Activated CD4-positive, alpha-beta T cell treated with anti-CD3 and anti-CD28 coated beads, Interleukin-2, amount 50 U/mL, for 16 hours (primary cell): ENCODE measurements around the gene TBC1D25.

ENCODE experiments used
- DNase-seq: peaks from one replicate; pipeline ENCODE4 v3.0.0-alpha.2; 2020

The TBC1D25 gene

DNA sequence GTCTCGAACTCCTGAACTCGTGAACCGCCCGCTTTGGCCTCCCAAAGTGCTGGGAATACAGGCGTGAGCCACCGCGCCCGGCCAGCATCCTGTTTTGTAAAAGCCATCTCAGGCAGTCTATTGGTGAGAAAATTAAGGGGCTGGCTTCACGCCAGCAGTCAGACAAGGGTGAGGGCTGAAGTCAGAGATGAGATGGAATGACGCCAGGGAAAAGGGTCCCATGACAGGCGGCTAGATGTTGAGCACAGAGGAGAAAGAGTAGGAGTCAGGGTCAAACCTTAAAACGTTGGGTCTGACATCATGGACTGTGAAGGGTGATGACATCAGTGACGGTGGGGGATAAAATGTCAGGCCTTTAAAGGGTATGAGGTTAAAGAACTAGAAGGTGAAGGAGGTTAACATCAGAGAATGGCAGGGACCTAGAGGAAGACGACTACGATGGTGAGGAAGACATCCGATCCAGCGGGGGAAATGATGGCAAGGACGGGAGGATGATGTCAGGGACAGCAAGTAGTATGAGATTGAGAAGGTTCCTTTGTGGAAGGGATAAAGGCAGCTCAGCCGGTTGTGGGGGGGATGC lies 34.3 kb downstream of the TBC1D25 start:
- no peak for DNase-seq

DNA sequence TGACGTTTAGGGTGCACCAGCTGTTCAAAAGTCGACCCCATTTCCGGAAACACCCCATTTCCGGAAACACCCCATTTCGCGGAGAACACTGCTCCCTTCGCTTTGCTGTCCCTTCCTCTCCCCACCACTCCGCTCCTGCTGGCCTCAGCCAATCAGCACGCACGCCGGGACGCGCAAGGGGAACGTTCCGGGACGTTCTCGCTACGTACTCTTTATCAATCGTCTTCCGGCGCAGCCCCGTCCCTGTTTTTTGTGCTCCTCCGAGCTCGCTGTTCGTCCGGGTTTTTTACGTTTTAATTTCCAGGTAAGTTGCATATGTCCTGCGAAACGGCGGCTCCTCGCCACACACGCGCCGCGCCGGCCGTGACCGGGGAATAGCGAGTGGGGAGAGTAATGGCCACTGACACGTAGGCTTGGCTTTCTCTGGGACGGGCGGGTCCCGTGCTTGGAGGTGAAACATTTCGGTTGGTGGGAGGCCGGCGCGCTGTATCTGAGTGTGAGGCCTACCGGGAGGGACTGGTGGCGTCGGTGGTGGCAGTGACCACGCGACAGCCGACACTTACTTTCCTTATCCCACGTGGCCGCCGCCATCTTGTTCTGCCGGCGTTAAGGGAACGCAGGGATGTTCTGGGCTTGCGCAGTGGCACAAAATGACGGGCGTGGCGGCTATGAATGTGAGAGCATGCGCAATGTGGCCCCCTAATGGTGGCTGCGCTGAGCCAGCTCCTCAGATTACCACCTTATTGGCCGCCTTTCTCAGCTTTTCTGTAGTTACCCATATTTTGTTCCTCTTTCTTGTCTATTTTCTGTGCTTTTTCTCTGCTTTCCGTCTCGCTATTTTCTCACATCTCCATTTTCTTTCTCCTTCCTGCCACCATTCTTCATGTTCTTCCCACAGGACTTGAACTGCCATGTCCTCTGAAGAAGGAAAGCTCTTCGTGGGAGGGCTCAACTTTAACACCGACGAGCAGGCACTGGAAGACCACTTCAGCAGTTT lies 35.1 kb downstream of the TBC1D25 start, which contains the start of gene RBM3:
Gene RBM3 (plus strand): TSS at position 215 of the 997 bp plus-strand sequence. CDS start 697 bp downstream, at position 912.
- peak; percentile 95 for DNase-seq

DNA sequence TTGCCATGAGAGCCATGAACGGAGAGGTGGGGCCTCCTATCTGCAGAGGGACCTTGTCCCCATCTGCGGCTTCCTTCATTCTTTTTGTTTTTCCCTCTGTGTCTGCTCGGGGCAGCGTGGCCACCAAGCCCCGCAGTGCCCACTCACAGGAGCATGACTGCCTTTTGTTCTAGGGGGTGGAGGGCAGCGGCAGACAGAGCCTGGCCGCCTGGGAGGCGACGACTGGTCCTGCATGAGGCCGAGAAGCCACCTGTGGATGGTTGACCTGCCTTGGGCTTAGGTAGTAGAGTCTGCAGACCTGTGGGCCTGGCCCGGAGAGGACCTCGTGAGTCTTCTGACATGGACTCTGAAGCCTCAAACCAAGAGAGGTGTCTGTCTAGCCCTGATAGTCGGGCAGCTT lies 36.1 kb downstream of the TBC1D25 start:
- DNase-seq: no peak

DNA sequence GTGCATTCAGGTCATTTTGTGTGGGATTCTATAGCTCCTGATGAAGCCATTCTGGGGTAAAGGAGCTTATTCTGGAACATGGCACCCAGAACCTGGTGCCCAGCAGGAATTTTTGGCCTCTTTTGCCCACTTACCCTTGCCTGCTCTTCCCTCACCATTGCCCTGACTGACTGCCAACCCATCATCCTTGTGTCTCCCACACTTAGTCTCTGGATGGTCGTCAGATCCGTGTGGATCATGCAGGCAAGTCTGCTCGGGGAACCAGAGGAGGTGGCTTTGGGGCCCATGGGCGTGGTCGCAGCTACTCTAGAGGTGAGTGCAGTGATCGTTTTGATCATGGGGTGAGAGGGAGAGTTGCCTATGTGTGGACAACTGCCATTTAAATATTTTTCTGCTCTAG lies 36.6 kb downstream of the TBC1D25 start:
- DNase-seq: no peak

DNA sequence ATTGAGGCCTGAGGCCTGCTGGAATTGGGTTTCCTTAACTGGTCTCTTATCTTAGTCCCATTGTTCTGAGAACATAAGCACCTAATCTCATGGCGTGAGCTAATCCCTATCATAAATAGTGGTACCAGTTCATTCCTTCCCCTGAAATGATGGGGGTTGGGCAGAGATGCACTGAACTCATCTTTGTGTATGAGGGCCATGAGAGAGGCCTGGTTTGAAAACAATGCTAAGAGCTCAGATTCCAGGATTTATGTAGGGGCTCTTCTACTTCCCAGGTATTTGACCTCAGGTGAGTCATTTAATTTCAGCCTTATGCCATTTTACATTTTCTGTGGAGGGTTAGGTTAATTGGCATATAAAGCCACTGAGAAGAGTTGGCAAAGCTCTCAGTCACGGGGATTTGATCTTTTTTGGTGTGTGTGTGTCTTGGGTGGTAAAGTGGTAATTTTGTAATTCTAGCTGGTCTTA lies 39.2 kb downstream of the TBC1D25 start:
- DNase-seq: no peak

DNA sequence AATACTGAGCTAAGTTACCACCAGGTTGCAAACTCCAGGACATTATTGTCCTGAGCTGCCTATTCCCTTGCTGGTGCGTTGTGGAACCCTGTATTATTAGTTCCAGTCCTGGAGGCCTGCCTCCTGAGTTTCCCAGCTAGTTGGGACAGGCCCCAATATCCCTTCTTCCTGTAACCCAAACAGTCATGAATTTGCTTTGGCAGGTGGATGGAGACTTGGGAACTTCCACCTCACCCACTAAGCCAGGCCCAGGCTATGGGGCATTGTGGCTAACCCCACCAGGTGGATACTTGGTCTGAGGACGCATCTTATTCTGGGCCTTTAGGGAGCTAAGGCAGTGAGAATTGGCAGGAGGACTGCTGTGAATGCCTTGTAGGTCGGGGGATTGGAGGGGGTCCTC lies 39.7 kb downstream of the TBC1D25 start:
- DNase-seq: no peak

DNA sequence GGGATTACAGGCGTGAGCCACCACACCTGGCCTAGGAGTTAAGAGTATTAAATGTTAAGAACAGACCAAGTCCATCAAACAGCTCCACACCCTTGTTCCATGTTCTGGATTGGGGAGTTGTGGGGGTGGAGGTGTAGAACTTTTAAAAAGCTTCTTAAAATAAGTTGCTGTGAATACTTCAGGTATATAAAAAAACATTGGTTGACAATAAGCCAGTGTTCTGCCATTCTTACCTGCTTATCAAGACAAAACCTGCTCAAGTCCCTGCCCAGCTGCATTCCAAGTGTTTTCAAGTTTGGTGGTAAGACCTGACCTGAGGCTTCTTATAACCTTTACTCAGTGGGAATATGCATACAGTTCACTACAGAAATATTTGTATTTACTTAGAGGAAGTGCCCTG lies 41.1 kb downstream of the TBC1D25 start:
- DNase-seq: no peak

DNA sequence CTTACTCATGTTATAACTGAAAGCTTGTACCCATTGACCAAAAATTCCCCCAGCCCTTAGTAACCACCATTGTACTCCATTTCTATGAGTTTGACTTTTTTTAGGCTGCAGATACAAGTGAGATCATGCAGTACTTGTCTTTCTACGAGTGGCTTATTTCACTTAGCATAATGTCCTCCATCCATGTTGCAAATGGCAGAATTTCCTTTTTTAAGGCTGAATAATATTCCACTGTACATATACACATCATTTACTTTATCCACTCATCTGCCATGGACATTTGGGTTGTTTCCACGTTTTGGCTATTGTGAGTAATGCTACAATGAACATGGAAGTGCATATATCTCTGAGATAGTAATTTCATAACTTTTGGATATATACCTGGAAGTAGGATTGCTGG lies 45.2 kb downstream of the TBC1D25 start:
- no peak for DNase-seq

DNA sequence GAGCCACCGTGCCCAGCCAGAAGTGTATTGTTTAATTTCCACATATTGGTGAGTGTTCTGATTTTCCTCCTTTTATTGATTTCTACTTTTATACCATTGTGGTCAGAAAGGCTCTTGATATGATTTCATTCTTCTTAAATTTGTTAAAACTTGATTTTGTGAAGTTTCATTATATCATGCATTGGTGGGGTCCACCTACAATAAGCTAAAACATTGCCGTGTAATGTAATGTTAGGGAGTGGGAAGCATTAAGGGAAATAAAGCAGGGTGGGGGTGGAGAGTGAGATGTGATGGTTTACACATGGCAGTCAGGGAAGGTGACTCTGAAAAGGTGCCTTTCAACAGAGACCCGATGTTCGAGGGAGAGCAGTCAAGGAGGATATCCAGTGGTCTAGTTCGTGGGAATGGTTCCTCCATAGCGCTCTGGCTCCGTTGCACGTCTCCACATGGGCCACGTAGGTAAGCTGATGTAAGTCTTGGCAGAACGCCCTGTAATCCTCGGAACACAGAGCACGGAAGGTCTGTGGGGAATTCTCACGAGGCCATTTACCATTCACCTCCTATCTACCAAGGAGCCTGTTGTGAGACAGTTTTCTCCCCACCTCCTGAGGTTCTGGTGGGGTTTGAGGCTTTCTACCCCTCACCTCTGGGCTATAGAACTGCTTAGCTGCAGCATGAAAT lies 50.1 kb downstream of the TBC1D25 start:
- DNase-seq: no peak

- DNase-seq: no peak
Measured at GRCh38 chrX:48590203-48591103, 50.9 kb downstream of the TBC1D25 start.

DNA sequence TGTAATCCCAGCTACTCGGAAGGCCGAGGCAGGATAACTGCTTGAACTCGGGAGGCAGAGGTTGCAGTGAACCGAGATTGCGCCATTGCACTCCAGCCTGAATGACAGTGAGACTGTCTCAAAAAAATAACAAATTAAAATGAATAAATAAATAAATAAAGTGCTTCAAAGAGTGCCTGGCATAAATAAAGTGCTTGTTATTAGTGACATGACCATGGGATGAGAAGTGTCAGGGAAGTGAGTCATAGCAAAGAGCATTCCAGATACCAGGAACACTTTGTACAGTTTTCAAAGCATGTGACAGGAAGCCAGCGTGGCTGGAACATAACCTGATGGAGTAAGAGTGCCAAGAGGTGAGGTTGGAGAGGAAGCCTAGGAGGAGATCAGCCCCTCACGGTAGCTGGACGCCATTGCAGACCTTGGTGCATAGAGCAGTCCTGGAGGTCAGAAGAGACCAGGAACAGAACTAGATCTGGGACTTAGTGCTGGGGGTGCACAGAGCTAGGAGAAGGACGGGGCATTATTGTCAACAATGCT lies 51.8 kb downstream of the TBC1D25 start:
- DNase-seq: no peak

DNA sequence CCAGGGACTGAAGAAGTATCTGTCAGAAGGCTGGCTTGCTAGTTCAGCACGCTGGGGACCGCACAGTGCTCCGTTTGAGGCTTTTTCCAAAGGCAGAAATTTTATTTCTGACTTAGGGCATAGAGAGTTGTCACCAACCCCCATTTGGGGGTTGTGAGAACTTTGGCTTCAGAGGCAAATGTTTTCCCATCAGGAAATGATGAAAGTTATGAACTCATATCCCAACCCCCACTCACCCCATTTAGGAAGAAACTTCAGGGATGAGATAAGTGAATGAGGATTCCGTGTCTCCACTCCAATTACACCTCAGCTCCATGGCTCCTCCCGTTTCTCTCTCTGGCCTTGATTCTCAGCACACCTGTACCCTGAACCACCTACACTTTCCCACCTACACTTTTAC lies 53.5 kb downstream of the TBC1D25 start:
- DNase-seq: no peak

GRCh38 chrX:48595929-48596328 lies 56.4 kb downstream of the TBC1D25 start:
- DNase-seq: no peak

DNA sequence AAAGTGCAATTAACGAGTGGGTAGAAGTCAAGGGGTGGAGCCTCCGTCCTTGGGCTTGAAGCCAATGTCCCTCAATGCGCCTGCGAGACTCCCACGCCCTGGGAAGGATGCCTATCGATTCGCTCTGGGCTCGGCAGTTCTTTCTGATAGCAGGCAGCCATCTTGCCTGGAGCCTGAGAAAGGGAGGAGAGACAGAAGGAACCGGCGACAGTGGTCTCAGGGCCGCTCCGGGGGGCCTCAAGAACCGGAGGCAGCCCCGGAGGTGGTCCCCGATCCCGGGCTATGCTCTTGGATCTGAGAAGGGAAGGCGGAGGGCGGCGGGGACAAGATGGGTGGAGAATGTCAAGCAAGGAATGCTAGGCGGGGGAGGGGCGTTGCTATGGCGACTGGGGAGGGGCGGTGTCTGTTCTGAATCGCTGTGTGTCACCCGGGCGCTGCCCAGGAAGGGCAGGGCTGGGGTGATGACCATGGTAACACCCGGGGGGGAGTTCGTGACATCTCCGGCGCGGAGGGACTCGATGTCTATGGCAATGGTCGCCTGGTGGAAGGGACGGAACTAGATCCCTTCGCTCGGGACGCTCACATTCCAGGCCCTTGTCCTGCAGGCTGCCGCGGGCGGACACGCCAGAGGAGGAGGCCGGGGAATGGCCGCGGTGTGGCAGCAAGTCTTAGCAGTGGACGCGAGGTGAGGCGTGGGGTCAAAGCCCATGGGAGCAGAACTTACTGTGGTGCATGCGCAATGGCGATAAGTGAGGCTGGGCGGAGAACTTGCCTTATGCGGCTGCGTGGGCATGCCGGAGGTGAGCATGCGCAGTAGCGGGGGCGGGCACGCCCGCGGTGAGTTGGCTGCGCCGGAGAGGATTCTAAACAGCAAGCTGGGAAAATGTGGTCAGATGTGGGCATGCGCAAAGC lies 58.1 kb downstream of the TBC1D25 start, which contains the start of gene WDR13:
Gene WDR13 (plus strand): TSS at position 140 of the 912 bp plus-strand sequence. CDS start 505 bp downstream, at position 645.
- DNase-seq: peak; percentile 93

DNA sequence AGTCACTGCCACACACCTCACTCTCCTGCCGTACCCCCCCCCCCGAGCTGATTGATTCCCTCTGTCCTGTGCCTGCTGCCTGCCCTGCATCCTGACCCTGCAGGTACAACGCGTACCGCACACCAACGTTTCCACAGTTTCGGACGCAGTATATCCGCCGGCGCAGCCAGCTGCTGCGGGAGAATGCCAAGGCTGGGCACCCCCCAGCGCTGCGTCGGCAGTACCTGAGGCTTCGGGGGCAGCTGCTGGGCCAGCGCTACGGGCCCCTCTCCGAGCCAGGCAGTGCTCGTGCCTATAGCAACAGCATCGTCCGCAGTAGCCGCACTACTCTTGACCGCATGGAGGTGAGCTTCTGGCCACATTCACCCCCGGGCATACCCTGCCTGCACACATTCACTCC lies 59.1 kb downstream of the TBC1D25 start:
- no peak for DNase-seq

- no peak for DNase-seq
Measured at GRCh38 chrX:48599341-48599740, 59.8 kb downstream of the TBC1D25 start.

DNA sequence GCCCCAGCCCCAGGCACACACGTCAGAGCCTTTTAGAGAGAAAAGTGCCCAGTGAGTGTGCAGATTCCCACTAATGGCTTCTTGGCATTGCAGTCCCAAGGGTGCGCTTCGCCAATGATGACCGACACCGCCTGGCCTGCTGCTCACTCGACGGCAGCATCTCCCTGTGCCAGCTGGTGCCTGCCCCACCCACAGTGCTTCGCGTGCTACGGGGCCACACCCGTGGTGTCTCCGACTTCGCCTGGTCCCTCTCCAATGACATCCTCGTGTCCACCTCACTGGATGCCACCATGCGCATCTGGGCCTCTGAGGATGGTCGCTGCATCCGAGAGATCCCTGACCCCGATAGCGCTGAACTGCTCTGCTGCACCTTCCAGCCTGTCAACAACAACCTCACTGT lies 60.7 kb downstream of the TBC1D25 start:
- DNase-seq: no peak

GRCh38 chrX:48601741-48602394 lies 62.4 kb downstream of the TBC1D25 start:
- no peak for DNase-seq

DNA sequence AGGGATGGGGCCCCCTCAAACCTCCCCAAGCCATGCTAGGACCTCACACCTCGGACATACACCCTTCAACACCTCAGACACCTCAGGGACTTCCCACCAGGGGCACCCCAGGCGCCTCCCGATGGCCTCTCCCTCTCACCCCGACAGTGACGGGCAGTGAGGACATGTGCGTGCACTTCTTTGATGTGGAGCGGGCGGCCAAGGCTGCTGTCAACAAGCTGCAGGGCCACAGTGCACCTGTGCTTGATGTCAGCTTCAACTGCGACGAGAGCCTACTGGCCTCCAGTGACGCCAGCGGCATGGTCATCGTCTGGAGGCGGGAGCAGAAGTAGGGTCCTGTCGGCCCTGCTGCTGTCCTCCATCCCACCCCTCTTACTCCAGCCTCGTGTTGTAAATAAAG lies 65.2 kb downstream of the TBC1D25 start:
- DNase-seq: no peak

GRCh38 chrX:48606091-48606490 lies 66.6 kb downstream of the TBC1D25 start:
- DNase-seq: no peak
